Measurements from ENCODE around the gene AQP6.

DNA sequence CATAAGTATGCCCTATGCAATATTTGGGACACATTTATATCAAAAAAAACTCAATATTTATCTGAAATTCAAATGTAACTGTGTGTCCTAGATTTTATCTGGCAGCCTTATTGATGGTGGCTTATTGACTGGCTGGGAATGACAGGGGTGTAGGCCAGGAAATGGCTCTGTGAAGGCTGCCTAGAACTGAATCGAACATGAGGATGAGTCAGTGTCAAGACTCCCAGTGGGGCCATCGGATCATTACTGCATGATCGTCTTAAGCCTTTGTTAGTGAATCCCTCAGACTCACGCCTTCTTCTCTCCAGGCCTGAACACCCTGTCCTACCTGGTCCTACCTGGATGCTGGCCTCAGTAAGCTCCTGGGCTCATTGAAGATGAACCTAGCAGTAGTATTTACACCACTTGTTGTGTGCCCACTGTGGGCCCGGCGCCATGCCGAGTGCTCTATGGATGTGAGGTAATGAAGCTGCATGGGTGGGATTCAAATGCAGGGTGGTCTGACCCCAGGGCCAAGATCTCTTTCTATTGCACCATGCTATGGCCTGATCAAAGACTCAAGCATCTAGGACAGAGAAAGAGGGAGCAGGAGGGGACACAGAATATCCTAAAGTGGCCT is 48.0 kb upstream of the AQP6 start:
- TF ChIP-seq, protein P1, sequence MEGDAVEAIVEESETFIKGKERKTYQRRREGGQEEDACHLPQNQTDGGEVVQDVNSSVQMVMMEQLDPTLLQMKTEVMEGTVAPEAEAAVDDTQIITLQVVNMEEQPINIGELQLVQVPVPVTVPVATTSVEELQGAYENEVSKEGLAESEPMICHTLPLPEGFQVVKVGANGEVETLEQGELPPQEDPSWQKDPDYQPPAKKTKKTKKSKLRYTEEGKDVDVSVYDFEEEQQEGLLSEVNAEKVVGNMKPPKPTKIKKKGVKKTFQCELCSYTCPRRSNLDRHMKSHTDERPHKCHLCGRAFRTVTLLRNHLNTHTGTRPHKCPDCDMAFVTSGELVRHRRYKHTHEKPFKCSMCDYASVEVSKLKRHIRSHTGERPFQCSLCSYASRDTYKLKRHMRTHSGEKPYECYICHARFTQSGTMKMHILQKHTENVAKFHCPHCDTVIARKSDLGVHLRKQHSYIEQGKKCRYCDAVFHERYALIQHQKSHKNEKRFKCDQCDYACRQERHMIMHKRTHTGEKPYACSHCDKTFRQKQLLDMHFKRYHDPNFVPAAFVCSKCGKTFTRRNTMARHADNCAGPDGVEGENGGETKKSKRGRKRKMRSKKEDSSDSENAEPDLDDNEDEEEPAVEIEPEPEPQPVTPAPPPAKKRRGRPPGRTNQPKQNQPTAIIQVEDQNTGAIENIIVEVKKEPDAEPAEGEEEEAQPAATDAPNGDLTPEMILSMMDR (IDR thresholded peaks at IDR 0.05) = no peak
- no peak for TF ChIP-seq POLR2A (IDR thresholded peaks at IDR 0.05)
